HG02798 (cell line): ENCODE measurements around the gene CFAP77.

ENCODE experiments used
- ATAC-seq: cut with Tn5 transposase; IDR thresholded peaks from one replicate; pipeline ENCODE4 v1.9.1; 2021; ENCODE audit warnings: mild to moderate bottlenecking; ENCODE audit not compliant: unreplicated experiment, poor library complexity

The CFAP77 gene

GRCh38 chr9:132589148-132590036 is 179.4 kb downstream of the CFAP77 start:
- no peak for ATAC-seq

DNA sequence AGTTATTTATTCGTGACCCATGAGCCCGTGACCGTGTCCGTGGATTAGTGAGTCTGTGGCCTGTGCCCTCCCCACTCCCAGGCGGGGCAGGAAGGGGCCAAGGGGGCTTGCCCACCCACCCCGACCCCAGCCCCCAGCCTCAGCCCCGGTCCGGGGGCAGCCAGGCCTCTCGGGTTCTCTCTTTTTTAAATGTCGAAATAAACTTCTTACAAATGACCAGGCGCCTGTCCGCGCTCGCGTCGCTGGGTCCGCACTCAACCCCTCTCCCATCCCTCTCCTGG is 180.0 kb downstream of the CFAP77 start:
- no peak for ATAC-seq

GRCh38 chr9:132590318-132591182 is 180.5 kb downstream of the CFAP77 start:
- no peak for ATAC-seq

- no peak for ATAC-seq
These were observed 181.2 kb downstream of the CFAP77 start for GRCh38 chr9:132591244-132591643.

DNA sequence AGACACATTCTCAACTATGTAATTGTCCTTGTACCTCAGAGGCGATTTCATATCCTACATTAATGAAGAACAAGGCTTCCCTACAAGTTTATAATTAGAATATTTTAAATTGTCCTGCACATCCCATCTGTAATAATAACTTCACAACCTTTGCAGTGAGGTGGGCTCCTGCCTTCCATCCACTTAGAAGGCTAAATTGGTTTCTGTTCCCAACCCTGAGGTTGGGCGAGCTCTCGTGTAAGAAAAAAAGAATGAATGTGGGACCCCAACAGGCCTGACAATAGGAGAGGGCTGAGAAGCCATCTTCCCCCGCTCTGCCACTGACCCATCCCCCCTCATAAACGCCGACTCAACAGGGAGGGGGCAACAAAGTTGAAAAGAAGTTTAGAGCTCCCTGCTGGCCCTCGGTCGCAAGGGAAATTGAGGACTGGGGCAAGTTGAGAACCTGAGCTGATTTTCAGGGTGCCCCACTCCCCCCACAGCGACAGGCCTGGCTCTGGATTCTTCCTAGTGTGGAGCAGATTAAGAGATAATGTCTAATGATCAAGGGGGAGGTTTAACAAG is 181.8 kb downstream of the CFAP77 start:
- ATAC-seq, result no peak

DNA sequence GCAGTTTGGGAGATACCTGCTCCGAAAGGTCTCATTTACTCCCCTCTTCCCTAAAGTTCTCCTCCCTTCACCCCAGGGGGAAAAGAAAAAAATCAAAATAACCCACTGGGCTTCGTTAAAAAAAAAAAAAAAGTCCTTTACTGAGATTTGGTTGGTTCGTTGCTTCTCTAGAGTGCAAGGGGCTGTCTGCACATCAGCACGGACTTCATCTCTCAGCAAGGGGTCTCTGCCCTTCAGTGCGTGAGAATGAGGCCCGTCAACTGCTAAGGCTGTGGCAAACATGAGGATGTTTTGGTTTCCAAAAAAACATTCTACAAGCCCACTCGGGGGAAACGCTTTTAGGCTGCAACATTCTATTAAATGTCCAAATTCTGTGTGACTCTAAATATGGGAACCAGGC is 182.4 kb downstream of the CFAP77 start:
- no peak for ATAC-seq

DNA sequence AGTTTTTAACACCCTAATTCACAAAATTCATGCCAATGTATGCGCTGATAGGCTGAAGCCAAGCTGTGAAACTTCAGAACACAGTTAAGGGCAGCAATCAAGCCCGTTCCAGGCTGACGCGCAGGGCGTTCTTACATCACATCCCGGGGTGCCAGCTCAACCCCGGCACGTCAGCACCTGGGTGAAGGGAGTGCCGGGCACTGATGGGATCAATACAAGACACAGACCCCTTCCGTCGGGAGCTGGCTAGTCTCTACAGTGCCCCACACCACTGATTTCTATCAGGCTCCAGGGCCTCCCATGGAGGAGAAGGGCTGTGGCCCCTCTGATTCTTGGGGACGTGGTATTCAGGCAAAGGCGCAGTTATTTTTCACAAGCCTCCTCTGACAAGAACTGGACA is 184.4 kb downstream of the CFAP77 start:
- no peak for ATAC-seq

GRCh38 chr9:132595319-132595718 is 185.3 kb downstream of the CFAP77 start:
- ATAC-seq, result no peak

- ATAC-seq, result no peak
These were observed 186.2 kb downstream of the CFAP77 start for GRCh38 chr9:132596200-132596599.

GRCh38 chr9:132597073-132597775 is 187.2 kb downstream of the CFAP77 start:
- ATAC-seq, result no peak

GRCh38 chr9:132600326-132600984 is 190.4 kb downstream of the CFAP77 start:
- ATAC-seq, result no peak

- no peak for ATAC-seq
These were observed 192.2 kb downstream of the CFAP77 start for GRCh38 chr9:132602207-132602606.

- no peak for ATAC-seq
These were observed 195.4 kb downstream of the CFAP77 start for GRCh38 chr9:132605387-132605786.

GRCh38 chr9:132606066-132606465 is 196.1 kb downstream of the CFAP77 start:
- ATAC-seq, result no peak

DNA sequence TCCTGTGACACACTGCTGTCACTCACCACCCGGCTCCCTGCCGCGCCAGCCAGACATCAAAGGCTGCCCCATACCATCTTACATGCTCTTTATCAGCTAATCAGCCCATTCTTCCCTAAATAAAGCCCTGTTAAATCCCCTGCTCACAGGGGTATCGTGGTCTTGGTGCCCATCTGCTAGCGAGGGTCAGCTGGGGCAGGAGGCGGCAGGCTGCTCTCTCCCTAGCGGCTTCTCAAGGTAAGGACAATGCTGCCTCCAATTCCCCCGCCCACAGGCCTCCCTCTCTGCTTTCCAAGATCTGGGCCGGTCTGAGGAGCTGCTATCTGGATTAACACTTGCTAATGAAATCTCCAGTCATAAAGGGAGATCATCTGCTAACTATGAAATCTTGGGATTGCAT is 199.2 kb downstream of the CFAP77 start:
- ATAC-seq, result no peak

DNA sequence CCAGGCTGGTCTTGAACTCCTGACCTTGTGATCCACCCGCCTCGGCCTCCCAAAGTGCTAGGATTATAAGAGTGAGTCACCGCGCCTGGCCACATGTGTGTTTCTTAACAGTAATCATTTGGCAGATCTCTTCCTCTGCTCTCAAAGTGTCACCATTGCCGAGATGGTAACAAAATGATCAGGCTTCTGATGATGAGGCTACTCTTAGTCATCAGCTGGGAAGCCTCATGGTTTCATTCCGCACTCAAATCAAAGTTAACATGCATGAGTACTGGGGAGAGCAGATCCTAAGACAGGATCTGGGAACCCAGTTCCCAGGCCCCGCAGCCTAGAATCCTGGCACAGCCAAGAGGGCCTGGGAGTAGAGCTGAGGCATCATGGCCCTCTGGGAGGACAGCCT is 199.8 kb downstream of the CFAP77 start:
- ATAC-seq, result no peak

DNA sequence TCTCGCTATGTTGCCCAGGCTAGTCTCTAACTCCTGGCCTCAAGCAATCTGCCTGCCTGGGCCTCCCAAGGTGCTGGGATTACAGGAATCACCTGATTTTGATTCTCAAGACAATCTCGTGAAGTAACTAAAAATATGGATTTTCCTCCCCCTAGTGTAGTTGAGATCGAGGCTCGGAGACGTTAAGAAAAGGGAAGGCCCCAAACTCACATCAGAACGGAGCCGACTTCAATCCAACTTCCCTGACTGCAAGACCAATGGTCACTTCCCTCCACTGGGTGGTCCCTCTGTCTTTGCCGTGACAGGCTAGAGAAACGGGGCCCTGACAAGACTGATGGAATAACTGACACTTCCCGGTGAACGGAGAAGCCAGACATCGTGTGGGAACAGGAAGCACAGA is 200.7 kb downstream of the CFAP77 start:
- no peak for ATAC-seq

DNA sequence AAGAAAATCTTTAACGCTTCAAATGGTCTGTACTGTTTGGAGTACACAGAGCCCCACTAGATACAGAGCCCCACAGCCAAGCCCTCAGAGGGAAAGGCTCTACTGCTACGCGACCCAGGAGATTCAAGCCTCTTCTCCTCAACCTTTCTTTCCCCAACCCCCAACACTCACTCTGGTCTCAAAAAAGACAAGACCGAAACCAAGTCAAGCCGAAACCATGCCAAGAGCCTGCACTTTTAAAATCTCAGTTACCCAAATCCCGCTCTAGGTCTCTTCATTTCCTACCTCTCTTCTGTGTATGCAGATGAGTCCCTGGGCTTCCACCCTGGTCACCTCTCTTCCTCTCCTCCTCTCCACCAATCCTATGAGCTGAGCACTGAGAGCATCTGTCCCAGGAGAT is 204.3 kb downstream of the CFAP77 start:
- no peak for ATAC-seq

DNA sequence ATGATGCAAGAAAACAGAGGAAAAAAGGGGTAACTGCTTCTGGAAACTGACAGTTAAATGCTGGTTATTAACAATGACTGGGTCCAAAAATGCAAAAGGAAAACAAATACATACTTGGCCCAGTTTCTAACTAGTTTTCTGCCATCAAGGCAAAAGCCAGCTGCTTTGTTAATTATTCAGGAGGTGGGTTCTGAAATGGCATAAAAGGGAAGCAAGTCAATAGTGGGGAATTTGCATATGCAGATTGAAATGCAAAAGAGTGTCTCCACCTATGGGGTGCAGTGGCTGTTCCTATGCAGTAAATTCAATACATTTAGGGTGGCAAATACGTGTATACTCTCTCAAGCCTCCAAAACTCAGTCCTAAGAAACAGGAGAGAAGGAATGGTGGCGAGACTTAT is 205.8 kb downstream of the CFAP77 start:
- no peak for ATAC-seq

- no peak for ATAC-seq
These were observed 206.7 kb downstream of the CFAP77 start for GRCh38 chr9:132616725-132617124.
